K562 (cell line): ENCODE results near the gene PTGES3L. TPM values are rescaled to one million over a fixed set of nuclear protein-coding genes. Genes with fewer than 3 reads are reported as not detected.

Experiments used
- ATAC-seq: fragments of 200-7000 bp; cut with Tn5 transposase; 3 replicates; pipeline ENCODE4 v1.9.1; 2020; ENCODE audit warnings: moderate library complexity
- BruUV-seq: library from RNA; stranded (reverse); fragments of 400-500 nt; replicated peaks from 2 replicates; lab custom pipeline; 2021; lab: Mats Ljungman, UMichigan
- CTCF ChIA-PET: fragments of 300-600 bp; formaldehyde crosslinking; extraction: SDS; loops from one replicate; lab custom pipeline; 2021; ENCODE audit warnings: low intra/inter-chr PET ratio; lab: Yijun Ruan, JAX
- POLR2A ChIA-PET: fragments of 300-600, 350-650 bp; sonication (Branson Sonifier 250); formaldehyde crosslinking; extraction: SDS; loops from one replicate; lab custom pipeline; 2021; ENCODE audit warnings: antibody characterized with exemption, inconsistent platforms; lab: Yijun Ruan, JAX
- DNase-seq, 4 experiments: peaks; one replicate each; pipeline versions ENCODE4 v3.0.0 to v3.0.0-alpha.2; 2011 to 2018; ENCODE audit warnings: low spot score in 3 of 4, mixed read lengths in 3 of 4; ENCODE audit errors: extremely low read depth in 1 of 4
- FAIRE-seq: peaks from 2 replicates; lab custom pipeline; 2011; peaks lifted over from hg19 to GRCh38; lab: Jason Lieb, UNC
- H2AFZ ChIP-seq: 2 replicates; pipeline ENCODE4 v1.6.0; 2011; ENCODE audit warnings: low read depth, low read length, control low read depth, inconsistent platforms
- H3K27ac ChIP-seq: fragments of 200-600 bp; 3 replicates; pipeline ENCODE4 v1.8.0; 2011; ENCODE audit warnings: low read depth, mild to moderate bottlenecking, control low read depth, inconsistent platforms, low read length, moderate library complexity, mixed read lengths; ENCODE audit errors: extremely low read depth
- H3K27me3 ChIP-seq, 2 experiments: fragments of 300-600 bp in 1 of 2; 2 replicates in 1 of 2; 3 replicates in 1 of 2; pipeline versions ENCODE4 v1.6.0 to v1.8.0; 2011; ENCODE audit warnings: inconsistent platforms in 2 of 2, low read length in 2 of 2, mild to moderate bottlenecking in 1 of 2, mixed read lengths in 1 of 2, moderate library complexity in 1 of 2; ENCODE audit not compliant: control insufficient read depth in 2 of 2, insufficient read depth in 2 of 2
- H3K36me3 ChIP-seq: fragments of 300-600 bp; 3 replicates; pipeline ENCODE4 v1.8.0; 2011; ENCODE audit warnings: mild to moderate bottlenecking, low read length, inconsistent platforms; ENCODE audit not compliant: control insufficient read depth, insufficient read depth
- H3K4me1 ChIP-seq, 2 experiments: fragments of 200-600 bp in 1 of 2; replicated peaks in 1 of 2; 2 replicates in 1 of 2; 3 replicates in 1 of 2; pipeline versions ENCODE4 v1.5.1 to v1.8.0; 2011; ENCODE audit warnings: inconsistent platforms in 2 of 2, low read length in 2 of 2, mild to moderate bottlenecking in 1 of 2, mixed read lengths in 1 of 2, moderate library complexity in 1 of 2; ENCODE audit not compliant: control insufficient read depth in 2 of 2, insufficient read depth in 2 of 2
- H3K4me2 ChIP-seq: 2 replicates; pipeline ENCODE4 v1.6.1; 2011; ENCODE audit warnings: low read length, control low read depth, inconsistent platforms, mixed read lengths; ENCODE audit not compliant: insufficient read depth
- H3K4me3 ChIP-seq: fragments of 200-600 bp; sonication (generic), shearing (Covaris generic); 2 replicates; pipeline ENCODE4 v1.5.1; 2016; ENCODE audit warnings: control low read depth, inconsistent platforms
- H3K79me2 ChIP-seq: fragments of 200-600 bp; 3 replicates; pipeline ENCODE4 v1.8.0; 2011; ENCODE audit warnings: low read length, inconsistent platforms; ENCODE audit not compliant: control insufficient read depth, insufficient read depth
- H3K9ac ChIP-seq, 2 experiments: 2 replicates each; pipeline versions ENCODE4 v1.6.0 to v1.6.1; 2011; ENCODE audit warnings: low read depth in 2 of 2, low read length in 2 of 2, control low read depth in 1 of 2, inconsistent platforms in 1 of 2, mild to moderate bottlenecking in 1 of 2, mixed read lengths in 1 of 2; ENCODE audit not compliant: insufficient read depth in 1 of 2
- H3K9me1 ChIP-seq: one replicate; pipeline ENCODE4 v1.6.0; 2011; ENCODE audit warnings: inconsistent platforms, mild to moderate bottlenecking, low read length, moderate library complexity; ENCODE audit not compliant: control insufficient read depth, insufficient read depth
- H3K9me3 ChIP-seq: replicated peaks from 2 replicates; pipeline ENCODE4 v1.5.1; 2011; ENCODE audit warnings: low read depth, low read length, inconsistent platforms; ENCODE audit not compliant: control insufficient read depth, insufficient read depth
- H4K20me1 ChIP-seq: replicated peaks from 2 replicates; pipeline ENCODE4 v1.6.1; 2011; ENCODE audit warnings: low read length, inconsistent platforms, mixed read lengths; ENCODE audit not compliant: control insufficient read depth, insufficient read depth
- ARID1B ChIP-seq: fragments of 450-650 bp; IDR thresholded peaks from 2 replicates; pipeline ENCODE4 v1.6.1; 2016; ENCODE audit warnings: antibody characterized with exemption, mild to moderate bottlenecking, inconsistent platforms
- BCOR ChIP-seq: fragments of 450-650 bp; IDR thresholded peaks from 2 replicates; pipeline ENCODE4 v1.6.1; 2016
- CBFA2T3 ChIP-seq: fragments of 450-650 bp; IDR thresholded peaks from 2 replicates; pipeline ENCODE4 v1.6.1; 2017
- DMBX1 ChIP-seq: fragments of 250-450 bp; sonication (Bioruptor Pico); IDR thresholded peaks from 2 replicates; pipeline ENCODE4 v1.8.0; 2022; ENCODE audit warnings: inconsistent platforms, mild to moderate bottlenecking, moderate library complexity, borderline replicate concordance
- DPF2 ChIP-seq: fragments of 450-650 bp; IDR thresholded peaks from 2 replicates; pipeline ENCODE4 v1.6.1; 2016
- MED1 ChIP-seq: sonication (generic); formaldehyde crosslinking; IDR thresholded peaks from 2 replicates; pipeline ENCODE4 v1.8.1; 2023; ENCODE audit warnings: missing genetic modification reagents, borderline replicate concordance
- POLR2AphosphoS5 ChIP-seq: IDR thresholded peaks from 2 replicates; pipeline ENCODE4 v1.6.1; 2011; ENCODE audit warnings: mild to moderate bottlenecking, low read depth, low read length, moderate library complexity; ENCODE audit not compliant: control insufficient read depth, insufficient read depth
- TEAD1 ChIP-seq, 2 experiments: fragments of 450-650 bp in 1 of 2; sonication (generic) in 1 of 2; formaldehyde crosslinking; IDR thresholded peaks; 2 replicates each; pipeline versions ENCODE4 v1.4.0 to v1.8.0; 2020 to 2022; ENCODE audit warnings: mild to moderate bottlenecking in 2 of 2, missing genetic modification reagents in 1 of 2
- ZBTB7A ChIP-seq: IDR thresholded peaks from 2 replicates; pipeline ENCODE4 v1.6.1; 2011; ENCODE audit warnings: low read depth, mild to moderate bottlenecking, low read length, moderate library complexity, borderline replicate concordance; ENCODE audit not compliant: control insufficient read depth
- ZNF384 ChIP-seq: IDR thresholded peaks from 2 replicates; pipeline ENCODE4 v1.6.1; 2012; ENCODE audit warnings: low read depth, low read length, improper control_type of control experiment
- ZNF561 ChIP-seq: fragments of 450-650 bp; formaldehyde crosslinking; conservative IDR thresholded peaks from 2 replicates; pipeline ENCODE4 v1.4.0; 2020; ENCODE audit warnings: mild to moderate bottlenecking, moderate library complexity
- WGBS: fragments of 100-300 bp; shearing (Covaris generic); methylation state at CpG from one replicate; pipeline ENCODE4 v1.1.6; 2016; ENCODE audit warnings: low coverage, mixed read lengths; ENCODE audit not compliant: insufficient coverage; ENCODE audit errors: missing lambda C conversion rate; 5-methylcytosine and 5-hydroxymethylcytosine counted together
- in situ Hi-C: fragments of 300-500 bp; cut with MboI; formaldehyde crosslinking; loops from 4 replicates; pipeline ENCODE4 v1.15.0; 2018; ENCODE audit warnings: inconsistent platforms, mixed read lengths
- intact Hi-C: fragments of 100-400 bp; cut with micrococcal nuclease; formaldehyde crosslinking; loops from 2 replicates; pipeline ENCODE4 v1.14.2; 2022
- polyA plus RNA-seq, 8 experiments: library from polyadenylated mRNA; depleted of rRNA in 4 of 8; stranded (reverse) in 5 of 8; unstranded in 3 of 8; fragments of >200 nt; fragmentation: Nextera tagmentation in 2 of 8; fragmentation: Illumina TruSeq in 1 of 8; extraction: Ambion mirVana in 2 of 8; extraction: Trizol in 1 of 8; gene quantifications; 2 replicates each; pipeline versions ENCODE4 v1.2.1 to v1.2.3, GENCODE V29; 2011 to 2014; ENCODE audit warnings: inconsistent platforms in 1 of 8, missing spikeins in 1 of 8
- total RNA-seq, 7 experiments: library from RNA; depleted of rRNA in 6 of 7; stranded (reverse); fragments of >200 nt in 6 of 7; fragmentation: Illumina TruSeq in 2 of 7; extraction: Trizol in 2 of 7; gene quantifications; 2 replicates each; pipeline versions ENCODE4 v1.2.1 to v1.2.3, GENCODE V29; 2011 to 2021; ENCODE audit warnings: low replicate concordance in 1 of 7
- TF ChIP-seq, protein P1 (sequence below): sonication (generic); IDR thresholded peaks from 2 replicates; pipeline ENCODE4 v1.6.1; 2016
- TF ChIP-seq, protein P2 (sequence below), 2 experiments: IDR thresholded peaks; 2 replicates each; pipeline ENCODE4 v1.6.1; 2012; ENCODE audit warnings: improper control_type of control experiment in 2 of 2, low read depth in 2 of 2, low read length in 2 of 2, borderline replicate concordance in 1 of 2
- TF ChIP-seq, protein P3 (sequence below): sonication (generic); formaldehyde crosslinking; IDR thresholded peaks from 2 replicates; pipeline ENCODE4 v1.5.0; 2020; ENCODE audit warnings: missing genetic modification reagents

PTGES3L gene
- total and polyA plus RNA-seq, 9 of the 15 experiments (the other 6 are each of a cell fraction or from before 2014, with no cell fraction given), result 6.0 to 16.0 (median 9.6) TPM

DNA sequence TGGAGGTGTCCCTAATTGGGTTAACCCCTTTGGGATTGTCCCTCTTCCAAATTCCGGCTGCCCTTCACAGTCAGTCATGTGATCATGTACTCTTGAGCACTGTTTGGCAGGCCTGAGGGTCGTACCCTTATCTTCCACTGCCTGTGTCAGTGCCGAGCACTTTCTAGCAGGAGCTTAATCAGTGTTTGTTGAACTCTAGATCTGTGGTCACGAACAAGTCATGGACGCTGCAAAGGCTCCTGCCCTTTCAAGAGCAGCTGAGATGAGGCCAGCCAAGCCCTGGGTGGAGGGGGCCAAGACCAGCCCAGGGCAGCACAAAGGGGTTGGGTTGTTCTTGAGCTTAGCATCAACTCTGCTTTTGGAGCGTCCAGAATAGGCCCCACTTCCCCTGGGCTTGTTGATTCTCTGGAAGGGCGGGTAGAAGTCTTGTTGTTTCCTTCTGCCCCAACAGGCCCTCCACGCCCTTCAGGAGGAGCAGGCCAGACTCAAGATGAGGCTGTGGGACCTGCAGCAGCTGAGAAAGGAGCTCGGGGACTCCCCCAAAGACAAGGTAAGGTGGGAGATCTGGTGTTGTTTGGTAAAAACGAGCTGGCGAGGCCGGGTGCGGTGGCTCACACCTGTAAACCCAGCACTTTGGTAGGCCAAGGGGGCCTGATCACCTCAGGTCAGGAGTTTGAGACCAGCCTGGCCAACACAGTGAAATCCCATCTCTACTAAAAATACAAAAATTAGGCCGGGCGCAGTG, 32.0 kb upstream of the PTGES3L start:
- Histone ChIP-seq H3K9ac (peak overlapping the region; percentile 33 to 86), H3K4me3 (no peak overlapping the region), H3K9me3 (no peaks in the 10 kb centered on the region; the same call in 1 of the 2 replicates), H3K4me1 (peaks cover 19 to 29% of the 10 kb centered on the region in 2 experiments), H2AFZ (peak overlapping the region; percentile 76), H3K27ac (peak overlapping the region; percentile 64), H3K79me2 (no peaks in the 10 kb centered on the region; the same call in 2 of the 3 replicates), H3K9me1 (no peaks in the 10 kb centered on the region), H3K27me3 (no peaks in the 10 kb centered on the region), H3K4me2 (peak overlapping the region; percentile 58), H4K20me1 (peaks cover 4% of the 10 kb centered on the region; the same call in 1 of the 2 replicates), H3K36me3 (peaks cover 39% of the 10 kb centered on the region; the same call in 2 of the 3 replicates)
- 45% methylated on average over 14 of the region's 15 CpGs for WGBS
- ATAC-seq (peak; percentile 65), DNase-seq (peak in 2 of 4 experiments; percentile 41 to 75), FAIRE-seq (peak; percentile 85)
- POLR2A ChIA-PET, result interaction anchor here (0.6 to 4.0 kb wide), 10 partner anchors 7 to 356 kb away, joined by 3 to 31 read pairs (median 6); partner anchors contain the start of genes RPL27 and VAT1
- CTCF ChIA-PET, result no interaction called here
- no TSS peak for BruUV-seq
- intact Hi-C loops (no loop called here), in situ Hi-C loops (loop anchor here (10.0 kb wide), 1 partner anchor 303 kb away; no protein-coding TSS in a partner anchor)
- TF ChIP-seq POLR2AphosphoS5 (no peak), TEAD1 (CRISPR knock-in tag; IDR thresholded peaks at IDR 0.05) (0 out of 4 replicates have a peak, but pooled peaks of 1 of the 2 experiments have one; percentile 47), ZBTB7A (peak; percentile 48; the same call in 1 of the 2 replicates), DMBX1 (CRISPR knock-in tag) (0 out of 2 replicates have a peak, but pooled peaks have one; percentile 11), ARID1B (peak; percentile 23), ZNF384 (no peak), MED1 (no peak), DPF2 (peak; percentile 46; the same call in 1 of the 2 replicates), BCOR (0 out of 2 replicates have a peak, but pooled peaks have one; percentile 3), ZNF561 (CRISPR knock-in tag) (no peak), CBFA2T3 (peak; percentile 58)
- TF ChIP-seq, protein P1, sequence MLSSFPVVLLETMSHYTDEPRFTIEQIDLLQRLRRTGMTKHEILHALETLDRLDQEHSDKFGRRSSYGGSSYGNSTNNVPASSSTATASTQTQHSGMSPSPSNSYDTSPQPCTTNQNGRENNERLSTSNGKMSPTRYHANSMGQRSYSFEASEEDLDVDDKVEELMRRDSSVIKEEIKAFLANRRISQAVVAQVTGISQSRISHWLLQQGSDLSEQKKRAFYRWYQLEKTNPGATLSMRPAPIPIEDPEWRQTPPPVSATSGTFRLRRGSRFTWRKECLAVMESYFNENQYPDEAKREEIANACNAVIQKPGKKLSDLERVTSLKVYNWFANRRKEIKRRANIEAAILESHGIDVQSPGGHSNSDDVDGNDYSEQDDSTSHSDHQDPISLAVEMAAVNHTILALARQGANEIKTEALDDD, result peak; percentile 80
- TF ChIP-seq, protein P2, sequence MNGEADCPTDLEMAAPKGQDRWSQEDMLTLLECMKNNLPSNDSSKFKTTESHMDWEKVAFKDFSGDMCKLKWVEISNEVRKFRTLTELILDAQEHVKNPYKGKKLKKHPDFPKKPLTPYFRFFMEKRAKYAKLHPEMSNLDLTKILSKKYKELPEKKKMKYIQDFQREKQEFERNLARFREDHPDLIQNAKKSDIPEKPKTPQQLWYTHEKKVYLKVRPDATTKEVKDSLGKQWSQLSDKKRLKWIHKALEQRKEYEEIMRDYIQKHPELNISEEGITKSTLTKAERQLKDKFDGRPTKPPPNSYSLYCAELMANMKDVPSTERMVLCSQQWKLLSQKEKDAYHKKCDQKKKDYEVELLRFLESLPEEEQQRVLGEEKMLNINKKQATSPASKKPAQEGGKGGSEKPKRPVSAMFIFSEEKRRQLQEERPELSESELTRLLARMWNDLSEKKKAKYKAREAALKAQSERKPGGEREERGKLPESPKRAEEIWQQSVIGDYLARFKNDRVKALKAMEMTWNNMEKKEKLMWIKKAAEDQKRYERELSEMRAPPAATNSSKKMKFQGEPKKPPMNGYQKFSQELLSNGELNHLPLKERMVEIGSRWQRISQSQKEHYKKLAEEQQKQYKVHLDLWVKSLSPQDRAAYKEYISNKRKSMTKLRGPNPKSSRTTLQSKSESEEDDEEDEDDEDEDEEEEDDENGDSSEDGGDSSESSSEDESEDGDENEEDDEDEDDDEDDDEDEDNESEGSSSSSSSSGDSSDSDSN (IDR thresholded peaks at IDR 0.05; ENCODE audit: borderline replicate concordance in 1 of 2, low read depth in 2 of 2, low read length in 2 of 2), result no peak
- TF ChIP-seq, protein P3, sequence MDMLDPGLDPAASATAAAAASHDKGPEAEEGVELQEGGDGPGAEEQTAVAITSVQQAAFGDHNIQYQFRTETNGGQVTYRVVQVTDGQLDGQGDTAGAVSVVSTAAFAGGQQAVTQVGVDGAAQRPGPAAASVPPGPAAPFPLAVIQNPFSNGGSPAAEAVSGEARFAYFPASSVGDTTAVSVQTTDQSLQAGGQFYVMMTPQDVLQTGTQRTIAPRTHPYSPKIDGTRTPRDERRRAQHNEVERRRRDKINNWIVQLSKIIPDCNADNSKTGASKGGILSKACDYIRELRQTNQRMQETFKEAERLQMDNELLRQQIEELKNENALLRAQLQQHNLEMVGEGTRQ (CRISPR knock-in tag), result peak; percentile 61
